Ovary (tissue), 9 donors: ENCODE data around the gene ZNF346. TPM values are rescaled to one million over a fixed set of nuclear protein-coding genes. Genes with fewer than 3 reads are reported as not detected.

ENCODE experiments used
- DNase-seq, 5 donors: peaks; one replicate each; pipeline ENCODE4 v3.0.0-alpha.2; 2019 to 2020
- H3K27ac ChIP-seq, 2 donors: fragments of 200-600 bp; one replicate each; pipeline versions ENCODE4 v1.5.1 to v1.8.0; 2019 to 2022
- H3K27me3 ChIP-seq: fragments of 200-600 bp; one replicate; pipeline ENCODE4 v1.8.0; 2022
- H3K36me3 ChIP-seq: fragments of 200-600 bp; sonication (generic); one replicate; pipeline ENCODE4 v1.5.1; 2019
- H3K4me1 ChIP-seq: one replicate; pipeline ENCODE4 v1.8.1; 2013; ENCODE audit warnings: mild to moderate bottlenecking, moderate library complexity; ENCODE audit not compliant: insufficient read depth
- H3K4me3 ChIP-seq: fragments of 200-600 bp; sonication (generic); one replicate; pipeline ENCODE4 v1.5.1; 2017
- H3K9me3 ChIP-seq, 2 donors: fragments of 200-600 bp in 1 of 2; sonication (generic) in 1 of 2; one replicate each; pipeline versions ENCODE4 v1.5.1 to v1.8.1; 2013 to 2019; ENCODE audit warnings: mild to moderate bottlenecking in 1 of 2, moderate library complexity in 1 of 2
- EP300 ChIP-seq: sonication (generic); formaldehyde crosslinking; IDR thresholded peaks from one replicate; pipeline ENCODE4 v1.6.1; 2017; ENCODE audit warnings: antibody characterized with exemption
- POLR2A ChIP-seq: fragments of 450-650 bp; IDR thresholded peaks from one replicate; pipeline ENCODE4 v1.6.1; 2017; ENCODE audit warnings: antibody characterized with exemption, mild to moderate bottlenecking, moderate library complexity
- WGBS, 3 donors: extraction: QIAGEN DNeasy Blood & Tissue Kit in 1 of 3; methylation state at CpG; one replicate each; pipeline versions ENCODE4 v1.1.5 to v1.1.7; 2013 to 2017; 5-methylcytosine and 5-hydroxymethylcytosine counted together
- intact Hi-C, 4 donors: fragments of 100-400 bp; cut with DNase I; formaldehyde crosslinking; loops; one replicate each; pipeline versions ENCODE4 v1.11.0 to v1.15.1; 2022 to 2023
- polyA plus RNA-seq, 2 donors: library from polyadenylated mRNA; stranded (reverse); fragments of 200-250 nt in 1 of 2; fragments of 350-450 nt in 1 of 2; fragmentation: Illumina TruSeq in 1 of 2; extraction: RNeasy Lipid Tissue Mini Kit (QIAGEN cat#74804) in 1 of 2; gene quantifications; one replicate each; pipeline ENCODE4 v1.2.3, GENCODE V29; 2013 to 2014
- total RNA-seq, 7 donors: library from RNA; depleted of rRNA in 2 of 7; stranded (reverse); fragments of >200 nt in 2 of 7; fragmentation: NEBNext Ultra II Directional in 3 of 7; extraction: Animal tissue kit (Norgen Biotek cat#: 25700) in 3 of 7; gene quantifications; one replicate each; pipeline versions ENCODE4 v1.1.0 to v1.2.4, GENCODE V29; 2016 to 2023
- TF ChIP-seq, protein P1 (sequence below), 3 donors: fragments of 450-650 bp in 2 of 3; fragments of 200-600 bp in 1 of 3; IDR thresholded peaks; one replicate each; pipeline versions ENCODE4 v1.5.1 to v1.8.0; 2016 to 2022; ENCODE audit warnings: antibody characterized with exemption in 3 of 3, mild to moderate bottlenecking in 1 of 3
- donor health status: DM: no; HTN: no; CAD: no; lungs with moderate emphysema.
- donor health status: DM: no; HTN: no; CAD: no.
- donor health status: Bipolar disorder and iron deficiency.
- donor health status: DM: yes; HTN: yes; CAD: no.
- donor health status: DM: no; HTN: no; CAD: no.
- donor health status: DM: yes; HTN: yes; CAD: no.

Gene ZNF346
- total and polyA plus RNA-seq, 9 donors = 15.2 to 27.7 (median 24.2) TPM

DNA sequence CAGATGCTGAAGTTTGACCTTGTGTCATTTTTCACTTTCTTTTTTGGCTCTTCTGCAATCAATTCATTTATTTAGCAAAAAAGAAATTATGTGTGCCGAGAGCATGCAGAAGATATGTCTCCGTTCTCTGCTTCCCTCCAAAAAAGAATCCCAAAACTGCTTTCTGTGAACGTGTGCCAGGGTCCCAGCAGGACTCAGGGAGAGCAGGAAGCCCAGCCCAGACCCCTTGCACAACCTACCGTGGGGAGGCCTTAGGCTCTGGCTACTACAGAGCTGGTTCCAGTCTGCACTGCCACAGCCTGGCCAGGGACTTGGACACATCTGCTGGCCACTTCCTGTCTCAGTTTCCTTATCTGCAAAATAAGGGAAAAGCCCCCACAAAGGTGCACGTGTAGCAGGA is 66.6 kb downstream of the ZNF346 start:
- H3K36me3 ChIP-seq = no peaks in the 10 kb centered on the region
- peaks cover 23% of the 10 kb centered on the region for H3K4me1 ChIP-seq
- no peak overlapping the region for H3K4me3 ChIP-seq
- WGBS, 3 donors = 5 to 15% (median 5%) methylated on average over 5 of the region's 5 CpGs
- H3K27me3 ChIP-seq = no peaks in the 10 kb centered on the region
- TF ChIP-seq, protein P1, sequence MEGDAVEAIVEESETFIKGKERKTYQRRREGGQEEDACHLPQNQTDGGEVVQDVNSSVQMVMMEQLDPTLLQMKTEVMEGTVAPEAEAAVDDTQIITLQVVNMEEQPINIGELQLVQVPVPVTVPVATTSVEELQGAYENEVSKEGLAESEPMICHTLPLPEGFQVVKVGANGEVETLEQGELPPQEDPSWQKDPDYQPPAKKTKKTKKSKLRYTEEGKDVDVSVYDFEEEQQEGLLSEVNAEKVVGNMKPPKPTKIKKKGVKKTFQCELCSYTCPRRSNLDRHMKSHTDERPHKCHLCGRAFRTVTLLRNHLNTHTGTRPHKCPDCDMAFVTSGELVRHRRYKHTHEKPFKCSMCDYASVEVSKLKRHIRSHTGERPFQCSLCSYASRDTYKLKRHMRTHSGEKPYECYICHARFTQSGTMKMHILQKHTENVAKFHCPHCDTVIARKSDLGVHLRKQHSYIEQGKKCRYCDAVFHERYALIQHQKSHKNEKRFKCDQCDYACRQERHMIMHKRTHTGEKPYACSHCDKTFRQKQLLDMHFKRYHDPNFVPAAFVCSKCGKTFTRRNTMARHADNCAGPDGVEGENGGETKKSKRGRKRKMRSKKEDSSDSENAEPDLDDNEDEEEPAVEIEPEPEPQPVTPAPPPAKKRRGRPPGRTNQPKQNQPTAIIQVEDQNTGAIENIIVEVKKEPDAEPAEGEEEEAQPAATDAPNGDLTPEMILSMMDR (IDR thresholded peaks at IDR 0.05) = no peak
- TF ChIP-seq EP300 (no peak), POLR2A (no peak)
- DNase-seq = peak in 3 of 5 donors; percentile 57 to 76 (median 74)
- H3K9me3 ChIP-seq = no peaks in the 10 kb centered on the region
- peak overlapping the region in 1 of 2 donors; percentile 55 for H3K27ac ChIP-seq
- intact Hi-C loops = no loop called here

DNA sequence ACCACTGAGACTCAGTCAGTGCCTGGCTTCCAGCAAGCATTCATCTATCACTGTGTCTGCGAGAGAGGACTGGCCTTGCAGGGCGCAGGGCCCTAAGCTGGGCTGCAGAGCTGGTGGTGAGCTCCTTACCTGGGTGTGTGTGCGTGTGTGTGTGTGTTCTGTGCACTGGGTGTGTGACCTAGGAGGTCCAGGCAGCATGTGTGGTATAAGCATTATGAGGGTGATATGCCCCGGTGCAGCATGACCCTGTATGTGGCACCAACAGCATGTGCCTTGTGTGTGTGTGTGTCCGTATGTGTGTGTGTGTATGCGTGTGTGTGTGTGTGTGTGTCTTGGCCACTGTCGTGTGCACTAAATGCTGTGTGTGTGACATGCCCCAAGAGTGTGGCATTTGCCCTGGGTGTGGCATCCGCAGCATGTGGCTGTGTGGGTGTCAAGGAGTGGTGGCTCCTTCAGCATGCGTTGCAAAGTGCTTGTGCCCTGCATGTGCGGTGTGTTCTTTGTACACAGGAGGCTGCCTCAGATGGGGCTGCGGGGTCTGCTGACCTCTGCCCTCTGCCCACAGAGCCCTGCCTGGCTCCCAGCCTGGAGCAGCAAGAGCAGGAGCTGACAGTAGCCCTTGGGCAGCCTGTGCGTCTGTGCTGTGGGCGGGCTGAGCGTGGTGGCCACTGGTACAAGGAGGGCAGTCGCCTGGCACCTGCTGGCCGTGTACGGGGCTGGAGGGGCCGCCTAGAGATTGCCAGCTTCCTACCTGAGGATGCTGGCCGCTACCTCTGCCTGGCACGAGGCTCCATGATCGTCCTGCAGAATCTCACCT is 67.5 kb downstream of the ZNF346 start:
- H3K27ac ChIP-seq = peak overlapping the region in 1 of 2 donors; percentile 55
- no peak for DNase-seq
- no peaks in the 10 kb centered on the region for H3K36me3 ChIP-seq
- H3K4me3 ChIP-seq = no peak overlapping the region
- TF ChIP-seq POLR2A (no peak), EP300 (no peak)
- TF ChIP-seq, protein P1 (IDR thresholded peaks at IDR 0.05) = no peak
- WGBS, 3 donors = 82 to 91% (median 84%) methylated on average over 17 to 21 of the region's 21 CpGs
- H3K9me3 ChIP-seq = no peaks in the 10 kb centered on the region
- intact Hi-C loops = no loop called here
- H3K27me3 ChIP-seq = no peaks in the 10 kb centered on the region
- peaks cover 31% of the 10 kb centered on the region for H3K4me1 ChIP-seq

DNA sequence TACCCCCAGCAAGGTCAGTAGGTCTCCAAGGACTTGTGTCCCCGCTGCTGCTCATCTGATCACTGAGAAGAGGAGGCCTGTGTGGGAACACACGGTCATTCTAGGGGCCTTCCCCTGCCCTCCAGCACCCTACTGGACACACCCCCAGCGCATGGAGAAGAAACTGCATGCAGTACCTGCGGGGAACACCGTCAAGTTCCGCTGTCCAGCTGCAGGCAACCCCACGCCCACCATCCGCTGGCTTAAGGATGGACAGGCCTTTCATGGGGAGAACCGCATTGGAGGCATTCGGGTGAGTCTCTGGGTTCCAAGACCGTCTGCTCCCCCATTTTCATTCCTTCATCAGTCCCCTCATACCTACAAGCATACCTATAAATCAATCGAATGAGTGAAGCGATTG is 68.3 kb downstream of the ZNF346 start:
- Histone ChIP-seq H3K9me3 (no peaks in the 10 kb centered on the region), H3K36me3 (no peaks in the 10 kb centered on the region), H3K27me3 (no peaks in the 10 kb centered on the region), H3K27ac (no peak overlapping the region), H3K4me1 (peaks cover 38% of the 10 kb centered on the region), H3K4me3 (no peak overlapping the region)
- TF ChIP-seq, protein P1 (IDR thresholded peaks at IDR 0.05) = no peak
- TF ChIP-seq POLR2A = no peak
- TF ChIP-seq EP300 = no peak
- DNase-seq = no peak
- intact Hi-C loops = no loop called here
- 93 to 99% (median 93%) methylated on average over 13 of the region's 13 CpGs for WGBS, 3 donors

DNA sequence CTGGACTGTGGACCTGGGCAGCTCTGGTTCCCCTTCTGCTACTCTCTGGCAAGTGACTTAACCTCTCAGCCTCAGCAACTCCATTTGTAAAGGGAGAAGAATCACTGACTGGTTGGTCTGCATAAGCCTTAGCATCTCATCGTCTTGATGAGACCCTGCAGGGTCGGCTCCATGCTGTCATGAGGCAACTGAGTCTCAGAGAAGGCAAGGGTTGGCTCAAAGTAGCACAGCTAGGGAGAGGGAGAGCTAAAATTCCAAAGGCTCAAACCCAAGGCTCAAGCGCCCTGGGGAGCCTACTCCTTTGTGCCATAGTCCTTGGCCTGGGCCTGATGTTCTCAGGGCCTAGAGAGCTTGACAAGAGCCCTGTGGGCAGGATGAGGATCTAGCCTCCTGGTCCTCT is 68.7 kb downstream of the ZNF346 start:
- intact Hi-C loops = no loop called here
- WGBS, 3 donors = 82 to 93% (median 90%) methylated on average over 3 of the region's 3 CpGs
- Histone ChIP-seq H3K27me3 (no peaks in the 10 kb centered on the region), H3K27ac (no peak overlapping the region), H3K4me1 (peaks cover 41% of the 10 kb centered on the region), H3K4me3 (no peak overlapping the region), H3K36me3 (no peaks in the 10 kb centered on the region), H3K9me3 (no peaks in the 10 kb centered on the region)
- no peak for DNase-seq
- TF ChIP-seq, protein P1 (IDR thresholded peaks at IDR 0.05) = no peak
- TF ChIP-seq EP300 = no peak
